Activated T-cell treated with anti-CD3 and anti-CD28 coated beads for 1 hour (primary cell): ENCODE data around the gene NBL1.

Experiments
- DNase-seq: peaks from one replicate; pipeline ENCODE4 v3.0.0-alpha.2; 2020; ENCODE audit warnings: low read depth

Gene NBL1

GRCh38 chr1:19670787-19671186, 26.7 kb downstream of the NBL1 start:
- no peak for DNase-seq

- no peak for DNase-seq
Observed at GRCh38 chr1:19672237-19672636, 28.1 kb downstream of the NBL1 start.

GRCh38 chr1:19675797-19676196, 31.7 kb downstream of the NBL1 start:
- DNase-seq = no peak

GRCh38 chr1:19676438-19676922, 32.4 kb downstream of the NBL1 start:
- DNase-seq = no peak

DNA sequence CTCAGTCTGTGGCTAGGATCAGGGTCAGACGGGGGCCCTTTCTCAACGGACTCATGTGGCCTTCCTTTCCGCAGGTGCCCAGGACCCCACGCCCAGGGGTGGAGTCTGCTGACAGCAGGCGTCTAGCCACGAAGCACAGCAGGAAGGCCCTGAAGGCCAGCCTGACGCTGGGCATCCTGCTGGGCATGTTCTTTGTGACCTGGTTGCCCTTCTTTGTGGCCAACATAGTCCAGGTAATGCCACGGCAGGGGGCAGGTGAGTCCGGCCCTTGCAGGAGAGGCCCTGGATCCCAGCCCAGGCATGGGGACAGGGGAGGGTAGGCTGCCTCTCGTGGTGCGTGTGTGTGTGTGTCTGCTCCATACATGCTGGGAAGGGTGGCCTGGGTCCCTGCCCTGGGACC, 34.4 kb downstream of the NBL1 start:
- DNase-seq = no peak

DNA sequence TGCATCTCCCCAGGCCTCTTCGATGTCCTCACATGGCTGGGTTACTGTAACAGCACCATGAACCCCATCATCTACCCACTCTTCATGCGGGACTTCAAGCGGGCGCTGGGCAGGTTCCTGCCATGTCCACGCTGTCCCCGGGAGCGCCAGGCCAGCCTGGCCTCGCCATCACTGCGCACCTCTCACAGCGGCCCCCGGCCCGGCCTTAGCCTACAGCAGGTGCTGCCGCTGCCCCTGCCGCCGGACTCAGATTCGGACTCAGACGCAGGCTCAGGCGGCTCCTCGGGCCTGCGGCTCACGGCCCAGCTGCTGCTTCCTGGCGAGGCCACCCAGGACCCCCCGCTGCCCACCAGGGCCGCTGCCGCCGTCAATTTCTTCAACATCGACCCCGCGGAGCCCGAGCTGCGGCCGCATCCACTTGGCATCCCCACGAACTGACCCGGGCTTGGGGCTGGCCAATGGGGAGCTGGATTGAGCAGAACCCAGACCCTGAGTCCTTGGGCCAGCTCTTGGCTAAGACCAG, 34.9 kb downstream of the NBL1 start:
- DNase-seq = no peak

DNA sequence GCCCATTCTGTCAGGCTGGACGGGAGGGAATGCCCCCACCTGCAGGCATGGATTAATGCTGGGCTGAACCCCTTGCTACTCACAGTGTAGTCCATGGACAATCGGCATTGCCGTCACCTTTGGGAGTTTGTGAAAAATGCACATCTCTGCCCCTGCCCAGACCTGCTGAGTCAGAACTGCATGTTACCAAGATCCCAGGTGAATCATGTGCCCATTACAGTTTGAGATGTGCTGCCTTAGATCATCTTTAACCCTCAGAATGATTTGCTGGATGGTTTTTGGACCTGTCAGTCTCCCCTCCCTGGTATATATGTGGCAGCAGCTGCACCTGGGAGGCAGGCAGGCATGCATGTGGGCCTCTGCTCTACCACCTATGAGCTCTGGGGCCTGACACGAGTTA, 35.6 kb downstream of the NBL1 start:
- no peak for DNase-seq

DNA sequence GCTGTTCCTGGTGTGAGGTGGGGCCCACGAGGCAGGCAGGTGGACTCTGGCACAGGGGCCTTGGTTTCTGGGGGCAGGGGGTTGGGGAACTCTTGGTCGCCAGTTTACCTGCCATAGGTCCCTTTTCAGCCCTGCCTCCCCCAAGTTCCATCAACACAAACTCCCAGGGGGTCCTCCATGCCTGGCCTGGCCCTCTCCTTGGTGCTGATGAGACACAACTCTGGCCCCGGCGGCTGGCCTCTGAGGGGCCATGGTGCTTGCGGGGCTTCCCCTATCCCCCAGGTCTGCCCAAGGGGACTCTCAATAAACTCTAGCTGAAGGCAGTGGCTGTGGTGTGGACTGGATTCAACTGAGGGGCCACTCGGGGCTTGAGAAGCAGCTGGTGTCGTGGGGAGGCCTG, 36.5 kb downstream of the NBL1 start:
- DNase-seq = no peak

DNA sequence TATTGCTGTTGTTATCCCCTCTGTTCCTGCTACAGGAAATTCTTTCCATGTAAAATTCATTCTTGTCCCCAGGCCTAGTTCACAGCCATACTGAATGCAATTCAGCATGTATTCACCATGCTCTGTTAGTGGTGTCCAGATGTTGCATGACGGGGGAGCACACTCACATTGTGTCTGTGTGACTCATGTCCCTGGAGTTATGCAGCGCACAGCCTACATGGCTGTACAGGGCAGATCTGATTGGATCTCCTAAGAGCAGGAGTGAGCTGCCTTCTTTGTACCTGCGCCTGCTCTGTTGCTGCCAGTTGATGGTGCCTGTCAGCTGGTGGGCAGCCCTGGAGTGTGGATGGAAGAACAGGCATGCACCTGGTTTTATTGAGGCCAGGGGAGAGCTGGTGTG, 38.1 kb downstream of the NBL1 start:
- no peak for DNase-seq

DNA sequence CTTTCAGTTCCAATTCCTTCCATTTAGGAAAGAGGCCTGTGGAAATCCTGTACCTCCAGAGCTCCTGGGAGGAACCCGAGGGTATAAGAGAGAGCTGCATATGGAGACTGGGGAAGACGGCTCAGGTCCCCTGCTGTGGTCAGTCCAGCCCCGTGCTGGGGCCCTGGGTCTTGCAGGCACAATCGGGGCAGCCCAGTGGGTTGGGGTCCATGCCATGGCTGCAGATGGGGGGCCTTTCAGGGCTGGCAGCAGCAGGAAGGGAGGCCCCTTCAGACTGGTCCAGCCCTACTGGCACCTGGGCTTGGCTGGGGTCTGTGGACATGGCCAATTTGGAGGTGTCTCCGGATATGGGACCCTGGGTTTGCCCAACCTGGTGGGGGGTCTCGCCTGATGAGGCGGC, 38.8 kb downstream of the NBL1 start:
- DNase-seq = no peak

- DNase-seq = no peak
Observed at GRCh38 chr1:19683351-19683750, 39.2 kb downstream of the NBL1 start.

DNA sequence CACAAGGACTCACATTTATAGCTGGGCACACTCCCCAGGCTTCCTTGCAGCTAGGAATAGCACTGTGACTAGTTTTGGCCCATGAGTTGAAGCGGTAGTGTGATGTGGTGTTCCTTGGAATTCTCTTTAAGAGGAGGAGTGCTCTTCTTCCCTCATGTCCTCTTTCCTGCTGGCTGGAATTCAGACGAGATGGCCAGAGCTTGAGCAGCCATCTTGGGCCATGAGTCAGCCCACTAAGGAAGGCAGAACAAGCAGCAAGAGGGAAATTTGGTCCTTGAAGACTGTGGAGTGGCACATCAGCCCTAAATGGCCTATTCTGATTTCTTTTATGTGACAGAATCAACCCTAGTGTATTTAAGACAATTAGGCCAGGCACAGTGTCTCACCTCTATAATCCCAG, 40.6 kb downstream of the NBL1 start:
- no peak for DNase-seq

DNA sequence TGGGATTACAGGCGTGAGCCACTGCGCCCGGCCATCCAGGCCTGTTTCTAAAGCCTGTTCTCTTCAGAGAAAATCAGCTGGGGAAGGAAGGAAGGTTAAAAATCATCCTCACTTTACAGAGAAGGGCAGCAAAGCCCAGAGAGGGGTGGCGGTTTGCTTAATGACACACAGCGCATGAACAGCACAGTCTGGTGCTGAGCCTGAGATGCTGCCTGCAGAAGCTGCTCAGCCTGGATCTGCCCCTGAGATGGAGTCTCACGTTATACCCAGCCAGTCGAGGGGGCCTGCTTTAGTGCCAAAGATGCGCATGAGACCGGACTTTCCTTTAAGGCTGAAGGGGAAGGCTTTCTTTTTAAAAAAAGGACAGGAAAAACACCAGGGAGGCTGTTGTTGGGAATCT, 41.9 kb downstream of the NBL1 start:
- DNase-seq = no peak

GRCh38 chr1:19687414-19687813, 43.3 kb downstream of the NBL1 start:
- no peak for DNase-seq

GRCh38 chr1:19688041-19688842, 44.1 kb downstream of the NBL1 start:
- no peak for DNase-seq

DNA sequence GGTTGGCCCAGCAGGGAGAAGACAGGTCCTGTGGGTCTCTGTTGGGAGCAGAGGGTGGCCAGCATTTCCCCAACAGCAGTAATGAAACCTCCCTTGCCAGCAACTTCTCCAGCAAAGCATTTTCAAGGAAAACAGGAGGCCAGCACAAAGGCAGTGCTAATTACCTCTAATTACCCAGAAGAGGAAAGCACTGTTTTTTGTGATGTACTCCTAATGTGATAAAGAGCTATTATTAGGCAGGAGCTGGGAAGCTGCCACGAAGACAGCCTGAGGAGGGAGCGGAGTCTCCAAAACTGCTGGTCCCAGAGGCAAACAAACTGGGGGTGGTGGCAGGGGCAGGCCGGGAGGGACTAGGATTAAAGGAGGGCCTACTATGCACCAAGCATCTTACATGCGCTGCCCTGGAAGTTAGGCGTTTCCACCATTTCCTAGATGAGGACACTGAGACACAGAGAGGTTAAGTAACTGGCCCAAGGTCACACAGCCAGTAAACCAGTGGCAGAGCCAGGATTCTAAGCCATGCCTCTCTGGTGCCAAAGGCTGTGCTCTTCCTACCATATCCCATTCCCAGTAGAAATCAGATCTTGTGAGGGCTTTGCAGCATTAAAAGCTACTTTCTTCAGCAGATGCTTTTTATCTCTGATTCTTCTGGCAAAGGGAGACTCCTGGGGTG, 45.1 kb downstream of the NBL1 start:
- no peak for DNase-seq

- DNase-seq = no peak
Observed at GRCh38 chr1:19689856-19690255, 45.7 kb downstream of the NBL1 start.

DNA sequence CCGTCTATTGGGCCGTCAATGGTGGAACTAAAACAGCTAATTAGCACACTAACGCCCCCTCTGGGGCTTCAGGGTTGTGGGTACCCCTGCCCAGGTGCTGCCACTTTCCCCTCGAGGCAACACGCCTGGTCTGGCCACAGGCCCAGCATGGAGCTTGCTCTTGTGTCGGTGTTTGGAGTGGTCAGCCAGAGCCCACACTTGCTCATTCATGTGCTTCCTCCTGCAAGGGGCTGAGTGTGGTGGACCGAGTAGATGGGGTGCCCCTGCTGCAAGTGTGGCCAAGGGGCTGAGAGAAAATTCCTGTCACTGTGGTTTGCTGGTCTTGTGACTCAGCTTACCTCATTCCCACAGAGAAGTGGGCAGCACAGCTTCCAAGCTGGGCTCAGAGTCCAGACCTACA, 46.2 kb downstream of the NBL1 start:
- DNase-seq = no peak

- DNase-seq = no peak
Observed at GRCh38 chr1:19694298-19694697, 50.2 kb downstream of the NBL1 start.

DNA sequence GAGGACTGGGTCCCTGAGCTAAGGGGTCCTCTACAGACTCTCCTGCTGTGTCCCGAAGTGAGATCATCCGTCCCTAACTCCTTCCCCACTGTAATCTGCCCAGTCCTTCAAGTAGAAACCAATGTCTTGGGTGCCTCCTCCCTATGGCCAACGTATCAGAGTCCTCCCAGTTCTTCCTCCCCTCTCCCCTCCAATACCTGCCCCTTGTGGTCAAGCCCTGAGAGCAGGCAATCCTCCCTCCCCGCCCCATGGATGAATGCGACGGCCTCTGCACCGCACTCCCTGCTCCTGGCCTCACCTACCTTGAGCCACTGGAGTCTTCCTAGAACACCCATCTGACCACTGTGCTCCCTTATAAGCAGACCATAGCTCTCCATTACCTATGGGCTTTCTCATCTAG, 51.7 kb downstream of the NBL1 start:
- no peak for DNase-seq

DNA sequence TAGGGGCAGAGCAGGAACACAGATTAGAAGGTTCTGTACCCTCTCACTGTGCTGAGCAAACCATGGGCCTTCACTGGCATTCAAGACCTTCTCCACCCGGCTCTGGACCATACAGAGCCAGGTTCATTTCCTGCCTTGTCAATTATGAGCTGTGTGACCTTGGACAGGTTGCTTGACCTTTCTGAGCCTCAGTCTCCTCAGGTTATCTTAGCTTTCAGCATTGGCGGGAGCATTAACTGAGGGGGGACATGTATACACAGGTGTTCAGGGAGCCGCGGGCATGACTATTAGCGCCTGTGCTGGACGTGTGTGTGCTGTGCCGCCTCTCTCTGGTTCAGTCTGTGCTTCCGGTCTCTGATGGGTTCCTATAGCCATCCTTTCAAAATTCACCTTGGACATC, 52.7 kb downstream of the NBL1 start:
- DNase-seq = no peak

- DNase-seq = no peak
Observed at GRCh38 chr1:19698181-19698580, 54.1 kb downstream of the NBL1 start.

- DNase-seq = no peak
Observed at GRCh38 chr1:19700079-19700777, 56.1 kb downstream of the NBL1 start.
